HFFc6 (cell line): Measurements from ENCODE around the gene CEACAM18. TPM values are rescaled to one million over a fixed set of nuclear protein-coding genes. Genes with fewer than 3 reads are reported as not detected.

Source experiments
- DNase-seq: peaks from one replicate; pipeline ENCODE4 v3.0.0-alpha.2; 2018
- H3K27ac Mint-ChIP-seq: 2 replicates; pipeline ENCODE4 v1.8.0; 2020; ENCODE audit warnings: mild to moderate bottlenecking, mixed read lengths
- H3K27me3 Mint-ChIP-seq: 2 replicates; pipeline ENCODE4 v1.8.0; 2021; ENCODE audit warnings: mild to moderate bottlenecking, moderate library complexity, mixed read lengths; ENCODE audit not compliant: insufficient read depth
- H3K36me3 Mint-ChIP-seq: 2 replicates; pipeline ENCODE4 v1.8.0; 2021; ENCODE audit warnings: low read depth, mixed read lengths
- H3K4me1 Mint-ChIP-seq: 2 replicates; pipeline ENCODE4 v1.8.0; 2020; ENCODE audit warnings: low read depth, mixed read lengths
- H3K4me3 Mint-ChIP-seq: 2 replicates; pipeline ENCODE4 v1.8.0; 2020; ENCODE audit warnings: mild to moderate bottlenecking, moderate library complexity, mixed read lengths
- H3K9me3 Mint-ChIP-seq: 2 replicates; pipeline ENCODE4 v1.8.0; 2020; ENCODE audit warnings: mild to moderate bottlenecking, mixed read lengths
- CTCF ChIP-seq: fragments of 200-600 bp; sonication (generic); IDR thresholded peaks from 2 replicates; pipeline ENCODE4 v1.5.0; 2021; ENCODE audit warnings: antibody characterized with exemption, mild to moderate bottlenecking
- total RNA-seq, 6 experiments: library from RNA; stranded (reverse); fragmentation: NEBNext Ultra II Directional; extraction: Animal tissue kit (Norgen Biotek cat#: 25700); gene quantifications; 2 replicates in 1 of 6; 3 replicates in 5 of 6; pipeline ENCODE4 v1.2.3, GENCODE V29; 2021

CEACAM18 gene
- total RNA-seq, 6 experiments from 2014 or later: not detected

- no peak for DNase-seq
- peaks cover 24% of the 10 kb centered on the region for H3K9me3 Mint-ChIP-seq
- no peak within 1 kb of the TSS for H3K4me3 Mint-ChIP-seq
- H3K27ac Mint-ChIP-seq: no peak within 1 kb of the TSS
- peaks cover 3% of the 10 kb centered on the region for H3K27me3 Mint-ChIP-seq
- no peaks in the 10 kb centered on the region for H3K36me3 Mint-ChIP-seq
- TF ChIP-seq CTCF: no peak
- no peaks in the 10 kb centered on the region for H3K4me1 Mint-ChIP-seq
Observed at GRCh38 chr19:51501594-51502263, 23.4 kb downstream of the CEACAM18 start, which contains the start of gene SIGLEC12. SIGLEC12 (minus strand) TSS chr19:51501800; CDS start chr19:51501733, 67 bp downstream.

GRCh38 chr19:51503286-51503817 lies 25.0 kb downstream of the CEACAM18 start:
- H3K9me3 Mint-ChIP-seq: peaks cover 31% of the 10 kb centered on the region
- DNase-seq: no peak
- H3K36me3 Mint-ChIP-seq: no peaks in the 10 kb centered on the region
- peaks cover 3% of the 10 kb centered on the region for H3K27me3 Mint-ChIP-seq
- H3K4me3 Mint-ChIP-seq: no peak overlapping the region
- TF ChIP-seq CTCF: no peak
- H3K4me1 Mint-ChIP-seq: no peaks in the 10 kb centered on the region
- H3K27ac Mint-ChIP-seq: no peak overlapping the region

- Mint-ChIP-seq H3K36me3 (no peaks in the 10 kb centered on the region), H3K4me3 (no peak overlapping the region), H3K27ac (no peak overlapping the region), H3K27me3 (peaks cover 3% of the 10 kb centered on the region), H3K9me3 (peaks cover 31% of the 10 kb centered on the region), H3K4me1 (no peaks in the 10 kb centered on the region)
- no peak for TF ChIP-seq CTCF
- DNase-seq: no peak
Observed at GRCh38 chr19:51503896-51504295, 25.6 kb downstream of the CEACAM18 start.

- peaks cover 1% of the 10 kb centered on the region for H3K27me3 Mint-ChIP-seq
- no peaks in the 10 kb centered on the region for H3K4me1 Mint-ChIP-seq
- no peak overlapping the region for H3K4me3 Mint-ChIP-seq
- peaks cover 25% of the 10 kb centered on the region for H3K9me3 Mint-ChIP-seq
- no peak for DNase-seq
- no peak overlapping the region for H3K27ac Mint-ChIP-seq
- no peak for TF ChIP-seq CTCF
- H3K36me3 Mint-ChIP-seq: no peaks in the 10 kb centered on the region
Observed at GRCh38 chr19:51505904-51506303, 27.6 kb downstream of the CEACAM18 start.

GRCh38 chr19:51507192-51507591 lies 28.9 kb downstream of the CEACAM18 start:
- Mint-ChIP-seq H3K27me3 (peaks cover 1% of the 10 kb centered on the region), H3K4me1 (no peaks in the 10 kb centered on the region), H3K9me3 (peaks cover 16% of the 10 kb centered on the region), H3K4me3 (no peak overlapping the region), H3K27ac (no peak overlapping the region), H3K36me3 (no peaks in the 10 kb centered on the region)
- no peak for TF ChIP-seq CTCF
- DNase-seq: no peak
